ENCODE measurements around the gene DUSP28.

DUSP28 gene

DNA sequence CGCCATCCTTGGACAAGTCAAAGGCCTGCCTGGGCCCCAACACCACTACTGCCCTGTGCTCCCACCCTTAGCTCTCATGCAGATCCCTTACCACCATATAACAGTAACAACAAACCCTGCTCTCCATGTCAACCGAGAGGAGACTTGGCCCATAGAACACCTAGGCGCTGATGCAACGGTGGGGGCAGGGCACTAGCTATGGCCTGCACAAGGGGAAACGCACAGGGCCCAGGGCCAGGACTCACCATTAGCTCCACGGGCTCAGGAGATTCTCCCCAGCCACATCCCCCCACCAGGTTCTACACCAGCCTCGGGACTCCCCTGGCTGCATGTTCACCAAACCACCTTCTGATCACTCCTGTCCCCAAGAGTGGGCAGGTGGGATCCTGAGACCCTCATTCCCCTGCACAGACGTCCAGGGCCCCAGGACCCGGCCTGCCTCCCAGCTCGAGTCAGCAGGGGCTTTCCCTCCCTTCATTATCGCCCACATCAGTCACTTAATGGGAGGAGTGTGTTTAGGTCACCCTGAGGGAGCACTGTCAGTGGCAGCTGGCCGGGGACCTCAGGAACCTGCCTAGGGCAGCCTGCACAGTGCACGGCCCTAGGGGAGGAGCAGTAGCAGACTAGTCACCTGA is 31.6 kb upstream of the DUSP28 start:
- no peak for ATAC-seq
- TF ChIP-seq ZNF70 (CRISPR knock-in tag; IDR thresholded peaks at IDR 0.05) (no peak), ZFP3 (CRISPR knock-in tag; IDR thresholded peaks at IDR 0.05) (no peak), GLIS3 (CRISPR knock-in tag; IDR thresholded peaks at IDR 0.05) (no peak), ZNF565 (CRISPR knock-in tag; conservative IDR thresholded peaks at IDR 0.05; ENCODE audit: low read depth) (no peak), PPARA (CRISPR knock-in tag; IDR thresholded peaks at IDR 0.05; ENCODE audit: borderline replicate concordance) (no peak), ZC3H10 (CRISPR knock-in tag; IDR thresholded peaks at IDR 0.05) (no peak), BACH2 (CRISPR knock-in tag; IDR thresholded peaks at IDR 0.05; ENCODE audit: borderline replicate concordance) (no peak), ESRRG (CRISPR knock-in tag; IDR thresholded peaks at IDR 0.05) (no peak), ZFP30 (CRISPR knock-in tag; IDR thresholded peaks at IDR 0.05) (no peak)
- TF ChIP-seq, protein P1, sequence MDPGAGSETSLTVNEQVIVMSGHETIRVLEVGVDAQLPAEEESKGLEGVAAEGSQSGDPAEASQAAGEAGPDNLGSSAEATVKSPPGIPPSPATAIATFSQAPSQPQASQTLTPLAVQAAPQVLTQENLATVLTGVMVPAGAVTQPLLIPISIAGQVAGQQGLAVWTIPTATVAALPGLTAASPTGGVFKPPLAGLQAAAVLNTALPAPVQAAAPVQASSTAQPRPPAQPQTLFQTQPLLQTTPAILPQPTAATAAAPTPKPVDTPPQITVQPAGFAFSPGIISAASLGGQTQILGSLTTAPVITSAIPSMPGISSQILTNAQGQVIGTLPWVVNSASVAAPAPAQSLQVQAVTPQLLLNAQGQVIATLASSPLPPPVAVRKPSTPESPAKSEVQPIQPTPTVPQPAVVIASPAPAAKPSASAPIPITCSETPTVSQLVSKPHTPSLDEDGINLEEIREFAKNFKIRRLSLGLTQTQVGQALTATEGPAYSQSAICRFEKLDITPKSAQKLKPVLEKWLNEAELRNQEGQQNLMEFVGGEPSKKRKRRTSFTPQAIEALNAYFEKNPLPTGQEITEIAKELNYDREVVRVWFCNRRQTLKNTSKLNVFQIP (CRISPR knock-in tag; IDR thresholded peaks at IDR 0.05; ENCODE audit: borderline replicate concordance, low read depth), result no peak

DNA sequence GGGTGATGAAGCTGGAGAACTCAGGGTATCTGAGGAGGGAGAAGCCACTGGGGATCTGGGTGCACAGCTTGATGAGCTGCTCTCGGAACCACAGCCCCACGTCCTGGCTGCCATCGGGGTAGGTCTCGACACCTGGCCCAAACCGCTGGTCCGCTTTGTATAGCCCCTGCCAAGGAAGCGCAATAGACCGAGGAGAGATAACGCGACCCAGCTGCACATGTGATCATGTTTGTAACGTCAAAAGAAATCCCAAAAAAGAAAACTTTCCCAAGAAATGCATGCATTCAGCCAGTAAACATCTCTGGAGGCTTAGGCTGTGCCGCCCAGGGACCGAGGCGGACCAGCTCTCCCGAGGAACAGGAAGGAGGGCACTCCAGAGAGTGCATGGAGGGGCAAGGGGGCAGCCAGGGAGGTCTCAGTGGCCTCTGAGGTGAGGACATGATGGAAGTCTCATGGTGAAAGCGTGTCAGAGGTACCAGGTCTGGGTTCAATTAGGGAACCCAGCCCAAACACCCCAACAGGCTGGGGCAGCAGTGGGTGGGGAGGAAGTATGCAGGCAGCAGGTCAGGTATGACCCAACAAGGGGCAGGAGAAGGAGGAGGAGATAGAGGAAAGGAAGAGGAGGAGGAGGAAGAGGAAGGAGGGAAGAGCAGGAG is 30.7 kb upstream of the DUSP28 start:
- ATAC-seq, result no peak
- TF ChIP-seq RARB (CRISPR knock-in tag; IDR thresholded peaks at IDR 0.05), result no peak
- TF ChIP-seq GLIS3 (CRISPR knock-in tag; IDR thresholded peaks at IDR 0.05), result no peak
- TF ChIP-seq CSDC2 (CRISPR knock-in tag; IDR thresholded peaks at IDR 0.05), result no peak
- TF ChIP-seq, protein P2, sequence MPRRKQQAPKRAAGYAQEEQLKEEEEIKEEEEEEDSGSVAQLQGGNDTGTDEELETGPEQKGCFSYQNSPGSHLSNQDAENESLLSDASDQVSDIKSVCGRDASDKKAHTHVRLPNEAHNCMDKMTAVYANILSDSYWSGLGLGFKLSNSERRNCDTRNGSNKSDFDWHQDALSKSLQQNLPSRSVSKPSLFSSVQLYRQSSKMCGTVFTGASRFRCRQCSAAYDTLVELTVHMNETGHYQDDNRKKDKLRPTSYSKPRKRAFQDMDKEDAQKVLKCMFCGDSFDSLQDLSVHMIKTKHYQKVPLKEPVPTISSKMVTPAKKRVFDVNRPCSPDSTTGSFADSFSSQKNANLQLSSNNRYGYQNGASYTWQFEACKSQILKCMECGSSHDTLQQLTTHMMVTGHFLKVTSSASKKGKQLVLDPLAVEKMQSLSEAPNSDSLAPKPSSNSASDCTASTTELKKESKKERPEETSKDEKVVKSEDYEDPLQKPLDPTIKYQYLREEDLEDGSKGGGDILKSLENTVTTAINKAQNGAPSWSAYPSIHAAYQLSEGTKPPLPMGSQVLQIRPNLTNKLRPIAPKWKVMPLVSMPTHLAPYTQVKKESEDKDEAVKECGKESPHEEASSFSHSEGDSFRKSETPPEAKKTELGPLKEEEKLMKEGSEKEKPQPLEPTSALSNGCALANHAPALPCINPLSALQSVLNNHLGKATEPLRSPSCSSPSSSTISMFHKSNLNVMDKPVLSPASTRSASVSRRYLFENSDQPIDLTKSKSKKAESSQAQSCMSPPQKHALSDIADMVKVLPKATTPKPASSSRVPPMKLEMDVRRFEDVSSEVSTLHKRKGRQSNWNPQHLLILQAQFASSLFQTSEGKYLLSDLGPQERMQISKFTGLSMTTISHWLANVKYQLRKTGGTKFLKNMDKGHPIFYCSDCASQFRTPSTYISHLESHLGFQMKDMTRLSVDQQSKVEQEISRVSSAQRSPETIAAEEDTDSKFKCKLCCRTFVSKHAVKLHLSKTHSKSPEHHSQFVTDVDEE (CRISPR knock-in tag; IDR thresholded peaks at IDR 0.05), result no peak
- no peak for TF ChIP-seq BACH2 (CRISPR knock-in tag; IDR thresholded peaks at IDR 0.05; ENCODE audit: borderline replicate concordance)
- TF ChIP-seq OSR1 (CRISPR knock-in tag; IDR thresholded peaks at IDR 0.05), result no peak
- TF ChIP-seq, protein P3, sequence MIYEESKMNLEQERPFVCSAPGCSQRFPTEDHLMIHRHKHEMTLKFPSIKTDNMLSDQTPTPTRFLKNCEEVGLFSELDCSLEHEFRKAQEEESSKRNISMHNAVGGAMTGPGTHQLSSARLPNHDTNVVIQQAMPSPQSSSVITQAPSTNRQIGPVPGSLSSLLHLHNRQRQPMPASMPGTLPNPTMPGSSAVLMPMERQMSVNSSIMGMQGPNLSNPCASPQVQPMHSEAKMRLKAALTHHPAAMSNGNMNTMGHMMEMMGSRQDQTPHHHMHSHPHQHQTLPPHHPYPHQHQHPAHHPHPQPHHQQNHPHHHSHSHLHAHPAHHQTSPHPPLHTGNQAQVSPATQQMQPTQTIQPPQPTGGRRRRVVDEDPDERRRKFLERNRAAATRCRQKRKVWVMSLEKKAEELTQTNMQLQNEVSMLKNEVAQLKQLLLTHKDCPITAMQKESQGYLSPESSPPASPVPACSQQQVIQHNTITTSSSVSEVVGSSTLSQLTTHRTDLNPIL (CRISPR knock-in tag; IDR thresholded peaks at IDR 0.05; ENCODE audit: low read depth), result no peak
- TF ChIP-seq ISL1 (CRISPR knock-in tag; IDR thresholded peaks at IDR 0.05), result no peak
- TF ChIP-seq, protein P4, sequence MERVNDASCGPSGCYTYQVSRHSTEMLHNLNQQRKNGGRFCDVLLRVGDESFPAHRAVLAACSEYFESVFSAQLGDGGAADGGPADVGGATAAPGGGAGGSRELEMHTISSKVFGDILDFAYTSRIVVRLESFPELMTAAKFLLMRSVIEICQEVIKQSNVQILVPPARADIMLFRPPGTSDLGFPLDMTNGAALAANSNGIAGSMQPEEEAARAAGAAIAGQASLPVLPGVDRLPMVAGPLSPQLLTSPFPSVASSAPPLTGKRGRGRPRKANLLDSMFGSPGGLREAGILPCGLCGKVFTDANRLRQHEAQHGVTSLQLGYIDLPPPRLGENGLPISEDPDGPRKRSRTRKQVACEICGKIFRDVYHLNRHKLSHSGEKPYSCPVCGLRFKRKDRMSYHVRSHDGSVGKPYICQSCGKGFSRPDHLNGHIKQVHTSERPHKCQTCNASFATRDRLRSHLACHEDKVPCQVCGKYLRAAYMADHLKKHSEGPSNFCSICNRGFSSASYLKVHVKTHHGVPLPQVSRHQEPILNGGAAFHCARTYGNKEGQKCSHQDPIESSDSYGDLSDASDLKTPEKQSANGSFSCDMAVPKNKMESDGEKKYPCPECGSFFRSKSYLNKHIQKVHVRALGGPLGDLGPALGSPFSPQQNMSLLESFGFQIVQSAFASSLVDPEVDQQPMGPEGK (CRISPR knock-in tag; IDR thresholded peaks at IDR 0.05; ENCODE audit: borderline replicate concordance), result no peak
- TF ChIP-seq, protein P5, sequence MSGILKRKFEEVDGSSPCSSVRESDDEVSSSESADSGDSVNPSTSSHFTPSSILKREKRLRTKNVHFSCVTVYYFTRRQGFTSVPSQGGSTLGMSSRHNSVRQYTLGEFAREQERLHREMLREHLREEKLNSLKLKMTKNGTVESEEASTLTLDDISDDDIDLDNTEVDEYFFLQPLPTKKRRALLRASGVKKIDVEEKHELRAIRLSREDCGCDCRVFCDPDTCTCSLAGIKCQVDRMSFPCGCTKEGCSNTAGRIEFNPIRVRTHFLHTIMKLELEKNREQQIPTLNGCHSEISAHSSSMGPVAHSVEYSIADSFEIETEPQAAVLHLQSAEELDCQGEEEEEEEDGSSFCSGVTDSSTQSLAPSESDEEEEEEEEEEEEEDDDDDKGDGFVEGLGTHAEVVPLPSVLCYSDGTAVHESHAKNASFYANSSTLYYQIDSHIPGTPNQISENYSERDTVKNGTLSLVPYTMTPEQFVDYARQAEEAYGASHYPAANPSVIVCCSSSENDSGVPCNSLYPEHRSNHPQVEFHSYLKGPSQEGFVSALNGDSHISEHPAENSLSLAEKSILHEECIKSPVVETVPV (CRISPR knock-in tag; IDR thresholded peaks at IDR 0.05), result no peak

DNA sequence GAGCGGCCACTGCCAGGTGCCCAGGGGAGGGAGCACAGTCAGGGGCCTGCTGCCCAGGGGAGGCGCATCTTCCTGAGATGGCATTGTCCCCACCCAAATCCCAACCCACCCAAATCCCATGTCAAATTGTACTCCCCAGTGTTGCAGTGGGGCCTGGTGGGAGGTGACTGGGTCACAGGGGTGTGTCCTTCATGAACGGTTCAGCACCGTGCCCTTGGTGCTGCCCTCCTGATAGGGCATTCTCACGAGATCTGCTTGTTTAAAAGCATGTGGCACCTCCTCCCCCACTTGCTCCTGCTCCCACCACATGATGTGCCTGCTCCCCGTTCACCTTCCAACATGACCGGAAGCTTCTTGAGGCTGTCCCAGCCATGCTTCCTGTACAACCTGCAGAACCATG is 30.0 kb upstream of the DUSP28 start:
- TF ChIP-seq, protein P2 (CRISPR knock-in tag; IDR thresholded peaks at IDR 0.05), result no peak
- ATAC-seq, result no peak
